Adrenal gland (tissue), 5 donors: ENCODE measurements around the gene COL6A1.
"Not testable (repeated sequence)": the region's sequence is repeated elsewhere in the genome, so short reads cannot be mapped to it uniquely, and the experiment has no call there.

Source experiments
- CTCF ChIP-seq, 6 experiments: fragments of 450-650 bp in 4 of 6; fragments of 200-600 bp in 2 of 6; sonication (generic) in 1 of 6; IDR thresholded peaks; 1 replicate in 5 of 6; 2 replicates in 1 of 6; pipeline versions ENCODE4 v1.5.1 to v1.8.0; 2016 to 2021; ENCODE audit warnings: antibody characterized with exemption in 6 of 6, mild to moderate bottlenecking in 2 of 6, moderate library complexity in 1 of 6
- POLR2A ChIP-seq, 2 donors: fragments of 450-650 bp; IDR thresholded peaks; one replicate each; pipeline ENCODE4 v1.6.1; 2017; ENCODE audit warnings: antibody characterized with exemption in 2 of 2, mild to moderate bottlenecking in 2 of 2, moderate library complexity in 1 of 2
- donor health status: DM: no; HTN: no; CAD: no.

- TF ChIP-seq CTCF, POLR2A (IDR thresholded peaks at IDR 0.05): not testable (repeated sequence)
Measured at GRCh38 chr21:46005894-46006546, 24.4 kb downstream of the COL6A1 start.
